ENCODE measurements around the gene PACSIN3.
"Not testable (repeated sequence)": the region's sequence is repeated elsewhere in the genome, so short reads cannot be mapped to it uniquely, and the experiment has no call there.

PACSIN3 gene

GRCh38 chr11:47191137-47191536, 4.9 kb upstream of the PACSIN3 start:
- not testable (repeated sequence) for FAIRE-seq

DNA sequence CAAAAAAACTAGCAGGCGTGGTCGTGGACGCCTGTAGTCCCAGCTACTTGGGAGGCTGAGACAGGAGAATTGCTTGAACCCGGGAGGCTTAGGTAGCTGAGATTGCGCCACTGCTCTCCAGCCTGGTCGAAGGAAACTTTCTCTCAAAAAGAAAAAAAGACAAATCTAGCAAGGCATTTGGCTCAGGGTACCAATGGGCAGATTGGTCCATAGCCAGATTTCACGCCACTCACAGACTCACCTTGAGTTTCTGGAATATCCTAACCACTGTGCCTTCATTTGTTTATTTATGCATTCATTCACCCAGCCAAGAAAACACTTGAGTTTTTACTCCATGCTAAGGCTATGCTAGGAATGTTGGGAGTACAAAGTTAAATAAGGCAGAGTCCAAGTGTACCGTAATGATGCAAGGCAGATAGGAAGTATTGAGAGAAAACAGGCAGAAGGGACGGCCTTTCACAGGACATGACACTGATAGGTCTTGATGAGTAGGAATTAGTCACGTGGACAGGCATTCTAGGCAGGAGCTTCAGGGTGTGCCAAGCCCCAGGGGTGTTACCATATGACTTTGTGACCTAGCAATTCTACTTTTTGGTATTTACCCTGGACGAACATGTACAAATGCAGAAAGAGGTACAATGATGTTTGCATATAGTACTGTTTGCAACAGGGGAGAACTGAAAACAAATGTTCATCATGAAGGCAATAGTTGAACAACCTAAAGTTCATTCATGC, 3.0 kb upstream of the PACSIN3 start:
- FAIRE-seq: no peak

GRCh38 chr11:47188259-47188658, 2.0 kb upstream of the PACSIN3 start:
- FAIRE-seq: no peak

- no peak for FAIRE-seq
Observed at GRCh38 chr11:47187723-47188122, 1.5 kb upstream of the PACSIN3 start.

- FAIRE-seq: peak; percentile 29
Observed at GRCh38 chr11:47186700-47187695, 764 bp upstream of the PACSIN3 start.

GRCh38 chr11:47185305-47186075, 744 bp downstream of the PACSIN3 start:
- no peak for FAIRE-seq

GRCh38 chr11:47184711-47185304, 1.4 kb downstream of the PACSIN3 start:
- FAIRE-seq: no peak

DNA sequence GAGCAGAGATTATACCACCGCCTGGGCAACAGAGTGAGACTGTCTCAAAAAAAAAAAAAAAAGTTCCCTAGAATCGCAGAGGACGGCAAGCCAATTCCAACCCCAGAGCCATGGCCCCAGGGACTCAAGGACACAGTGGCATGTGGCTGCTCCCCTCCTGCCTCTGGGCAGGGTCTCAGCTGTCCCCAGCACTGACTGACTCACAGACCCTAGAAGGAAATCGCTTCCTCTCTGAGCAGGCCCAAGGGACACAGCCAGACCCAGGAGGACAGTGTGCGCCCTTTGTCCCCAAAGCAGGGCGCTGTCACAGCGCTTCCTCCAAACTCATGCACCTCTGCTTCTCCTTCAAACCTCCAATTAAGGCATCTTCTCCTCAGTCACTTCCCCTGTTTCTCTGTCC, 2.3 kb downstream of the PACSIN3 start:
- no peak for FAIRE-seq

DNA sequence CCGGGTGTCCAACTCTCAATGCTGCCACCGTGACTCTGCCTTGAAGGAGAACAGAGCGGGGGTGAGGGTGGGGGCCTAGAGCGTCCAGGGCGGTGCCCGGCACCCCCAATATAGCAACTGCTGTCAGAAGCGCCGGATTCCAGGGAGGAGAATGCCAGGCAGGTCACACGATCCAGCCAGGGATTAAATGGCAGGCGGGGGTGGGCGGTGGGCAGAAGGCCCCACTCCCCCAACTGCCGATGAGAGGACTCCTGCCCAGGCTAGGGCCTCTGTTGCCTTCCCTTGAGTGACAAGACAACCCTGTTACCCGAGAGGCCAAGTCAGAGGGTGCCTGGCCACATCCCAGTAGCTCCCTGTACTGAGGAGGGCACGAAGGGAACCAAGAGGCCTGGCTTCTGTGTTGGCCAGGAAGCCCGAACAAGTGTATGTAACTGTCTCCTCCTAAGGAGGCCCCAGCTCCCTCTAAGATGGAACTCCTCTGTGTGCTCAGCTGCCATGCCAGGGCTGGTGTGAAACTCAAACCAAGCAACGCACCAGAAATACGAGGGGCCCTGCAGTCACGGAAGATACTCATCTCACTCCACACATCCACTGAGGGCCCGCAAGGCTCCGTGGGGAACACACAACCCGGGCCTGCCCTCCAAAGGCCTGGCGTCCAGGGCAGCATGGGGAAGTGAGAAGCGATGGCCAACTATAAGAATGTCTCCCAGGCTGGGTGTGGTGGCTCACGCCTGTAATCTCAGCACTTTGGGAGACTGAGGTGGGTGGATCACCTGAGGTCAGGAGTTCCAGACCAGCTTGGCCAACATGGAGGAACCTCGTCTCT, 3.0 kb downstream of the PACSIN3 start:
- no peak for FAIRE-seq

- FAIRE-seq: no peak
Observed at GRCh38 chr11:47182380-47182779, 3.9 kb downstream of the PACSIN3 start.

DNA sequence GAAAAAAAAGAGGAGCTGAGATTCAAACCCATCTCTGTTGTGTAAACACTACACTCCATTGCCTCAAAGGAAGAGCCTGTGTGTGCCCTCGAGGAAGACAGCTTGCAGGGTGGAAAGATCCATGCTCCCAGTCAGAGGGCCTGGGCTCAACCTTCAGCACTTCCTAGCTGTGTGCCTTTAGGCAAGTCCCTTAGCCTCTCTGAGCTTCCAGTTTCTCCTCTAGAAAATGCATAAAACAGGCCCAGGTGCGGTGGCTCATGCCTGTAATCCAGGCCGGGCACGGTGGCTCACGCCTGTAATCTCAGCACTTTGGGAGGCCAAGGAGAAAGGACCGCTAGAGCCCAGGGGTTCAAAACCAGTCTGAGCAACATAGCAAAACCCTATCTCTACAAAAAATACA, 5.0 kb downstream of the PACSIN3 start:
- FAIRE-seq: no peak

- FAIRE-seq: no peak
Observed at GRCh38 chr11:47180006-47180787, 6.0 kb downstream of the PACSIN3 start.

DNA sequence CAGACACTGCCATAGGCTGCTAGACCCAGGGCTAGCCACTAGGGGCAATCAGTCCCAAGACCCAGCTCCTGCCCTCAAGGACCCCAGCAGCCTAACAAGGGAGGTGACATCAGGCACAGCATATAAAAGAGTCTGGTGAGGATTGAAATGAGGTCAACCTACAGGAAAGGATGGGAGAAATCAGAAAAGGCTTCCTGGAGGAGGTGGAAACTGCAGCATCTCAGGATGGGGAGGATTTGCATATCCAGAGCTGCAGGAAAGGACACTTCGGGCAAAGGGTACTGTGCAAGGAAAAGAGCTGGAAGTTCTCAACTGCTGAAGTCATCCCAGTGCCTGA, 6.6 kb downstream of the PACSIN3 start:
- no peak for FAIRE-seq

GRCh38 chr11:47178737-47179654, 7.2 kb downstream of the PACSIN3 start:
- no peak for FAIRE-seq

DNA sequence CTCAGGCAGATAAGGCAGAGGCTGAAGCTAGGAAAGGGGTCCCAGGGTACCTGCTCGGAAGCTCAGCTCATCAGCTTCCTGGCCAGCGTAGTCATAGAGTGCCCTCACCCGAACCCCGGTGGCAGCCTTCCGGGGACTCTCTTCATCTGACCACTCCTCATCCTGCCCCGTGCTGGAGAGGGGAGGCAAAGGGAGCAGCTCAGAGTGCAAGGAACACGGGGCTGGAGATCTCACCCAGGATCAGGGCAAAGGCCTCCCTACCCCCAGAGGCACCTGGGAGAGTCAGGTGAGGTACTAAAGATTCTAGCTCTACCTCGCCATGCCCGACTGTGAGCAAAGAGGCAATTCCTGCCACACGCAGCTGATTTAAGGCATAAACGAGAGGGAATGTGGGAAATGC, 7.9 kb downstream of the PACSIN3 start:
- no peak for FAIRE-seq

GRCh38 chr11:47177846-47178245, 8.4 kb downstream of the PACSIN3 start:
- FAIRE-seq: no peak

GRCh38 chr11:47177229-47177845, 8.9 kb downstream of the PACSIN3 start:
- FAIRE-seq: no peak

DNA sequence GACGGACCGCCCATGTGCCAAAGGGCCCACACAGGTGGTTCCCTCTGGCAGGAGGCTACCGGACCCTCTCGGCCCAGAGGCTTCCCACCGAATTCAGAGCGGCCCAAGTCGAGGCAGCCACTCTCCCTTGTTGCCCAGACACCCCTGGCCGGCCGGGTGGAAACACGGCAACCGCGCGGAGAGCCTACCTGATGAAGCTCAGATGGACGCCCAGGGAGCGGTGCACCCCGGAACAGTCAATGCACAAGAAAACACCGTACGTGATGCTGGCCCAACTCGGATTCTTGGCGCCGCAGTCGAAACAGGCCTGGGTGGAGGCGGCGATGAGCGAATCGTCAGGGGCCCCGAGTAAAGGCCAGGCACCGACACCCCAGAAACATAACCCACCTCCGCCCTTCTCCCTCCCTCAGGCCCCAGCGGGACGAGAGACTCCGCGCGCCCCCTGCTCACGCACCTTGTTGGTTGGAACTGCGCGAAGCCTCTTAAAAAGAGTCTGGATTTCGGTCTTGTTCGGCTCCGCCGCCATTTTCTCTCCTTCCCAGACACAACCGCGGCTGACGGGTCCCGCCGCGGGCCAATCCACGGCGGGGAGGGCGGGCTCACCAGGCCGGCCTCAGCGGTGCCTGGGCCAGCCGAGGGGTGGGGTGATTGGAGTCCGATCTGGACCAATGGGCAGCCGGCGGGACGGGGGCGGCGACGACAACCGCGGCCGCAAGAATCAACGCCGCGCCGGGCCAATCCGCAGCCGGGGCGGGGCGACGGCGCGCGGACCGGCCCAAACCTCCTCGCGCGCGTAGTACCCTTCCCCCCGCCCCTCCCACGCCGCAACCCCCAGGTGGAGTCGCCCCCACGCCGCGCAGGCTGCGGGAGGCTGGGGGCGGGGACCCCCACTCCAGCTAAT, 9.7 kb downstream of the PACSIN3 start, which contains the start of gene ARFGAP2:
Gene ARFGAP2 (minus strand): TSS at position 552 of the 901 bp plus-strand sequence. CDS start 26 bp downstream, at position 526.
- peak; percentile 35 for FAIRE-seq
